CD4-positive, alpha-beta T cell (primary cell): ENCODE measurements around the gene INTU. TPM values are rescaled to one million over a fixed set of nuclear protein-coding genes. Genes with fewer than 3 reads are reported as not detected.

Experiments used
- ATAC-seq: fragments of 200-7000 bp; cut with Tn5 transposase; one replicate; pipeline ENCODE4 v1.10.0; 2022; ENCODE audit warnings: mild to moderate bottlenecking; ENCODE audit not compliant: poor library complexity
- CTCF ChIA-PET: fragments of 350-600 bp; sonication (Branson Sonifier 250); formaldehyde crosslinking; loops from one replicate; lab custom pipeline; 2021; ENCODE audit warnings: antibody characterized with exemption, inconsistent platforms; lab: Charles Lee
- POLR2A ChIA-PET: fragments of 350-600 bp; sonication (Branson Sonifier 250); formaldehyde crosslinking; loops from one replicate; lab custom pipeline; 2021; ENCODE audit warnings: antibody characterized with exemption, inconsistent platforms; lab: Charles Lee
- DNase-seq, 14 experiments: peaks; one replicate each; pipeline ENCODE4 v3.0.0-alpha.2; 2013 to 2020; ENCODE audit warnings: mixed read lengths in 2 of 14
- H3K27ac ChIP-seq, 2 donors: one replicate each; pipeline versions ENCODE4 v1.5.1 to v1.7.0; 2013; ENCODE audit warnings: low read length in 2 of 2, low read depth in 1 of 2, mild to moderate bottlenecking in 1 of 2
- H3K27me3 ChIP-seq, 2 experiments: 1 replicate in 1 of 2; 2 replicates in 1 of 2; pipeline versions ENCODE4 v1.6.1 to v1.7.0; 2013; ENCODE audit warnings: low read length in 2 of 2, control low read depth in 1 of 2, mild to moderate bottlenecking in 1 of 2, moderate library complexity in 1 of 2; ENCODE audit not compliant: insufficient read depth in 2 of 2, control insufficient read depth in 1 of 2
- H3K36me3 ChIP-seq: one replicate; pipeline ENCODE4 v1.6.1; 2013; ENCODE audit warnings: low read length, control low read depth; ENCODE audit not compliant: insufficient read depth
- H3K4me1 ChIP-seq: one replicate; pipeline ENCODE4 v1.6.1; 2013; ENCODE audit warnings: low read length, control low read depth; ENCODE audit not compliant: insufficient read depth
- H3K4me3 ChIP-seq: one replicate; pipeline ENCODE4 v1.5.1; 2013; ENCODE audit warnings: mild to moderate bottlenecking, low read length, moderate library complexity
- H3K9me3 ChIP-seq, 2 experiments: 1 replicate in 1 of 2; 2 replicates in 1 of 2; pipeline versions ENCODE4 v1.6.1 to v1.7.0; 2013; ENCODE audit warnings: low read length in 2 of 2, mild to moderate bottlenecking in 2 of 2, control low read depth in 1 of 2, moderate library complexity in 1 of 2; ENCODE audit not compliant: control insufficient read depth in 1 of 2, insufficient read depth in 1 of 2
- H3K27ac Mint-ChIP-seq: one replicate; pipeline ENCODE4 v1.8.0; 2020; ENCODE audit warnings: mixed read lengths
- H3K27me3 Mint-ChIP-seq: one replicate; pipeline ENCODE4 v1.8.0; 2021; ENCODE audit warnings: mixed read lengths
- H3K36me3 Mint-ChIP-seq: one replicate; pipeline ENCODE4 v1.8.0; 2021; ENCODE audit warnings: low read depth, mixed read lengths
- H3K4me1 Mint-ChIP-seq: one replicate; pipeline ENCODE4 v1.8.0; 2021; ENCODE audit warnings: low read depth, mixed read lengths
- H3K4me3 Mint-ChIP-seq: one replicate; pipeline ENCODE4 v1.8.0; 2020; ENCODE audit warnings: mild to moderate bottlenecking, mixed read lengths
- H3K9me3 Mint-ChIP-seq: one replicate; pipeline ENCODE4 v1.8.0; 2020; ENCODE audit warnings: mixed read lengths
- intact Hi-C, 2 experiments: fragments of 100-400 bp; cut with DNase I in 1 of 2; cut with micrococcal nuclease in 1 of 2; formaldehyde crosslinking; loops; one replicate each; pipeline versions ENCODE4 v1.15.1 to v1.9.0; 2023 to 2025; cut with DNase I, micrococcal nuclease
- total RNA-seq, 174 experiments: library from RNA in 2 of 174; stranded (reverse) in 2 of 174; gene quantifications; one replicate each; pipeline ENCODE4 v1.2.3 and lab custom pipeline; 2021 to 2026
- TF ChIP-seq, protein P1 (sequence below): fragments of 200-600 bp; IDR thresholded peaks from one replicate; pipeline ENCODE4 v1.8.0; 2022; ENCODE audit warnings: antibody characterized with exemption, mild to moderate bottlenecking

INTU gene
- total RNA-seq, 2 experiments from 2014 or later, result not detected

DNA sequence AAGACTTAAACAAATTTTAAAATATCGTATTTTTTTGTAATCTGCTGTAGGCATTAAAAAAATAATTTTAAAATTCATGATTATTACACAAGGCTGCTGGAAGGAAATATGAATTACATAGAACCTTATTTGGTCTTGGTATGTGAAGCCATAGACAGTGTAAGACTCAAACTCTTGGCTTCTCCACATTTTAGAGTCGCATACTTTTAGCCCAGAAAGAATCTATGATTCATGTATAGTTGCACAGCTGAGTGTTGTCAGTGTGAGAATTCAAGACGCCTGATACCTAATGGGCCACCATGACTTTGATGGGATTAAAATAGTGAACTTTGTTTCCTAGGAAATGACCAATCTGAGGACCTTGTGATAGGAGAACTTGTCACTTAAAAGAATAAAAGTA lies 1.4 kb downstream of the INTU start:
- H3K36me3 Mint-ChIP-seq, result no peaks in the 10 kb centered on the region

DNA sequence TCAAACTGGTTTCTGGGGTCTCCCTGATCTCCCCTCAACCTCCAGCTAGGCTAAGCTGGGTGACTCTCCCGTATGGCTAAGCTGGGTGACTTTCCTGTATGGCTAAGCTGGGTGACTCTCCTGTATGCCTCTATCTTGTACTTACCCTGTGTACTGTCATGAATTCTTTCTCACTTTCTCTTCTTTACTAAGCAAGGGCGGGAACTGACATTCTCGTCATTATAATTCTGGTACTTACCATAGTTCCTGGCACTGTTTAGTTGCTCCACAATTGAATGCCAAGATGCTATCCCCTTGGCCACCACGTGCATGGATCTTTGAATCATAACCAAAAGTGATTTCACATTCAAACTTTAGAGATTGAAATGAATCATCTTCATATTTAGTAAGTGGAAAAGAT lies 8.8 kb downstream of the INTU start:
- H3K4me3 Mint-ChIP-seq, result no peak overlapping the region
- peaks cover 26% of the 10 kb centered on the region for H3K27me3 Mint-ChIP-seq
- TF ChIP-seq, protein P1, sequence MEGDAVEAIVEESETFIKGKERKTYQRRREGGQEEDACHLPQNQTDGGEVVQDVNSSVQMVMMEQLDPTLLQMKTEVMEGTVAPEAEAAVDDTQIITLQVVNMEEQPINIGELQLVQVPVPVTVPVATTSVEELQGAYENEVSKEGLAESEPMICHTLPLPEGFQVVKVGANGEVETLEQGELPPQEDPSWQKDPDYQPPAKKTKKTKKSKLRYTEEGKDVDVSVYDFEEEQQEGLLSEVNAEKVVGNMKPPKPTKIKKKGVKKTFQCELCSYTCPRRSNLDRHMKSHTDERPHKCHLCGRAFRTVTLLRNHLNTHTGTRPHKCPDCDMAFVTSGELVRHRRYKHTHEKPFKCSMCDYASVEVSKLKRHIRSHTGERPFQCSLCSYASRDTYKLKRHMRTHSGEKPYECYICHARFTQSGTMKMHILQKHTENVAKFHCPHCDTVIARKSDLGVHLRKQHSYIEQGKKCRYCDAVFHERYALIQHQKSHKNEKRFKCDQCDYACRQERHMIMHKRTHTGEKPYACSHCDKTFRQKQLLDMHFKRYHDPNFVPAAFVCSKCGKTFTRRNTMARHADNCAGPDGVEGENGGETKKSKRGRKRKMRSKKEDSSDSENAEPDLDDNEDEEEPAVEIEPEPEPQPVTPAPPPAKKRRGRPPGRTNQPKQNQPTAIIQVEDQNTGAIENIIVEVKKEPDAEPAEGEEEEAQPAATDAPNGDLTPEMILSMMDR, result no peak
- Histone ChIP-seq H3K4me3 (no peak overlapping the region), H3K27me3 (peaks cover 0 to 3% of the 10 kb centered on the region in 2 experiments), H3K4me1 (no peaks in the 10 kb centered on the region), H3K27ac (no peak overlapping the region), H3K9me3 (no peaks in the 10 kb centered on the region), H3K36me3 (no peaks in the 10 kb centered on the region)
- H3K4me1 Mint-ChIP-seq, result no peaks in the 10 kb centered on the region
- no peaks in the 10 kb centered on the region for H3K9me3 Mint-ChIP-seq
- ATAC-seq (no peak), DNase-seq (no peak)
- H3K36me3 Mint-ChIP-seq, result no peaks in the 10 kb centered on the region
- ChIA-PET POLR2A (no interaction called here), CTCF (no interaction called here)
- intact Hi-C loops, result no loop called here
- no peak overlapping the region for H3K27ac Mint-ChIP-seq

More for the DNA sequence above, 1.4 kb downstream of the INTU start:
- TF ChIP-seq, protein P1, result no peak
- ChIA-PET CTCF (no interaction called here), POLR2A (no interaction called here)
- H3K27me3 Mint-ChIP-seq, result peaks cover 72% of the 10 kb centered on the region
- H3K27ac ChIP-seq, result no peak overlapping the region
- H3K4me1 Mint-ChIP-seq, result peaks cover 13% of the 10 kb centered on the region
- peaks cover 8% of the 10 kb centered on the region for H3K4me1 ChIP-seq
- H3K27ac Mint-ChIP-seq, result no peak overlapping the region
- H3K9me3 Mint-ChIP-seq, result no peaks in the 10 kb centered on the region
- peaks cover 14 to 37% of the 10 kb centered on the region in 2 experiments for H3K27me3 ChIP-seq
- DNase-seq (no peak), ATAC-seq (no peak)
- no peak overlapping the region for H3K4me3 Mint-ChIP-seq
- no peaks in the 10 kb centered on the region for H3K36me3 ChIP-seq
- peaks cover 0 to 4% of the 10 kb centered on the region in 2 experiments for H3K9me3 ChIP-seq
- no peak overlapping the region for H3K4me3 ChIP-seq
- intact Hi-C loops, result no loop called here

DNA sequence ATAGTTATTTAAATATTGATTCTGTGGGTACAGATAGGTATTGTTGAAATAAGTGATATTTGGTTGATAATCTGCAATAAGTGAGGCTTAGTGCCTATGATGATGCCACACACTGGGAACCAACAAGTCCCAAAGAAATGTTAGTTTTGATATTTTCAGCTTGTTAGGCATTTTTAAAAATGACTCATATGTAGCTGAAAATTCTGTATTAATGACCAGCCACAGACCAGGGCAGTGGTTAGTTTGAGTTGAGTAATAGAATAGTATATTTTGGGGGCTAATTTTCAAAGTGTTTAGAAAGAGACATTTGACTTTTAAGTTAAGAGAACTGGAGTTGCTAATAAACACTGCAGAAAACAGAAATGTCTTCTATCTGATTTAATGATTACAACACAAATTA lies 9.4 kb downstream of the INTU start:
- Histone ChIP-seq H3K4me3 (no peak overlapping the region), H3K36me3 (no peaks in the 10 kb centered on the region), H3K9me3 (no peaks in the 10 kb centered on the region), H3K4me1 (no peaks in the 10 kb centered on the region), H3K27me3 (peaks cover 0 to 3% of the 10 kb centered on the region in 2 experiments), H3K27ac (no peak overlapping the region)
- TF ChIP-seq, protein P1, result no peak
- Mint-ChIP-seq H3K36me3 (no peaks in the 10 kb centered on the region), H3K4me3 (no peak overlapping the region), H3K27ac (no peak overlapping the region), H3K4me1 (no peaks in the 10 kb centered on the region), H3K9me3 (no peaks in the 10 kb centered on the region), H3K27me3 (peaks cover 20% of the 10 kb centered on the region)
- ChIA-PET CTCF (no interaction called here), POLR2A (no interaction called here)
- intact Hi-C loops, result no loop called here
- DNase-seq (no peak), ATAC-seq (no peak)
